ENCODE results near the gene FBXL14.

FBXL14 gene

DNA sequence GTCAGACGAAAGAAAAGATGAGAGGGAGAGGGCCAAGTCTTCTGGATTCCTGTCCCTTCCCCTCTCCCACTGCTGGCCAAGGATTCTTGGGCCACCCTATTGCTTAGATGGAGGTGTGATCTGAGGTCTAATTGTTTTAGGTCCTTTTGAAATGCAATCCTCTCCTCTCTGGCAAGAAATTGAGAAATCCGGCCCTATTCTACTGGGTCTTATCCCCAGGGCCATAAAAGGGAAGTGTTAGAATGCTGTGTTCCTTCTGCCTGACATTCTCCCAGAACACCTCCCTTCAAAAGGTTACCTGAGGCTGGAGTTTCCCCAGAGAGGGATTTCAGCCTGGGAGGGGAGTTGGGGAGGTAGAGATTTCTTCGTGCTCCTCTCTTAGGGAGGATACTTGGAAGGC is 39.1 kb upstream of the FBXL14 start:
- H3K27me3 ChIP-seq (replicated peaks; ENCODE audit: control insufficient read depth, insufficient read depth, low read length), result no peaks in the 10 kb centered on the region; the same call in 1 of the 2 replicates
- TF ChIP-seq, protein P1, sequence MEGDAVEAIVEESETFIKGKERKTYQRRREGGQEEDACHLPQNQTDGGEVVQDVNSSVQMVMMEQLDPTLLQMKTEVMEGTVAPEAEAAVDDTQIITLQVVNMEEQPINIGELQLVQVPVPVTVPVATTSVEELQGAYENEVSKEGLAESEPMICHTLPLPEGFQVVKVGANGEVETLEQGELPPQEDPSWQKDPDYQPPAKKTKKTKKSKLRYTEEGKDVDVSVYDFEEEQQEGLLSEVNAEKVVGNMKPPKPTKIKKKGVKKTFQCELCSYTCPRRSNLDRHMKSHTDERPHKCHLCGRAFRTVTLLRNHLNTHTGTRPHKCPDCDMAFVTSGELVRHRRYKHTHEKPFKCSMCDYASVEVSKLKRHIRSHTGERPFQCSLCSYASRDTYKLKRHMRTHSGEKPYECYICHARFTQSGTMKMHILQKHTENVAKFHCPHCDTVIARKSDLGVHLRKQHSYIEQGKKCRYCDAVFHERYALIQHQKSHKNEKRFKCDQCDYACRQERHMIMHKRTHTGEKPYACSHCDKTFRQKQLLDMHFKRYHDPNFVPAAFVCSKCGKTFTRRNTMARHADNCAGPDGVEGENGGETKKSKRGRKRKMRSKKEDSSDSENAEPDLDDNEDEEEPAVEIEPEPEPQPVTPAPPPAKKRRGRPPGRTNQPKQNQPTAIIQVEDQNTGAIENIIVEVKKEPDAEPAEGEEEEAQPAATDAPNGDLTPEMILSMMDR (IDR thresholded peaks at IDR 0.05; ENCODE audit: insufficient read depth, low read length, poor library complexity, severe bottlenecking), result no peak
- H3K36me3 ChIP-seq (ENCODE audit: control insufficient read depth, insufficient read depth, low read length), result peaks cover 1% of the 10 kb centered on the region; the same call in 1 of the 2 replicates
- H3K4me3 ChIP-seq (replicated peaks; ENCODE audit: low read depth, low read length), result no peak overlapping the region
- DNase-seq (ENCODE audit: extremely low read depth, insufficient read length), result no peak

DNA sequence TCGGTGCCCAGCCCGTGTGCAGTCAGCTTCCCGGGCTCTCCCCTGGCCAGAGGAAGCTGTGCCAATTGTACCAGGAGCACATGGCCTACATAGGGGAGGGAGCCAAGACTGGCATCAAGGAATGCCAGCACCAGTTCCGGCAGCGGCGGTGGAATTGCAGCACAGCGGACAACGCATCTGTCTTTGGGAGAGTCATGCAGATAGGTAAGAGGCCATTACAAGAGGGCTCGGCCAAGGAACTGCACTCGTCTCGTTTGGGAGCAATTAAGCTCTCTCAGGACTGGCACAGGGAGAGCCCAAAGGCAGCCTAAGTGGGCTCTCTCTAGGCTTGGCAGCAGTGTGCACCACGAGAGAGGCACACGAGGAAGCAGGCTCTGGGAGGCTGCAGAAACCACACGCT is 38.3 kb upstream of the FBXL14 start:
- H3K36me3 ChIP-seq (ENCODE audit: control insufficient read depth, insufficient read depth, low read length), result peaks cover 1% of the 10 kb centered on the region; the same call in 1 of the 2 replicates
- TF ChIP-seq, protein P1 (IDR thresholded peaks at IDR 0.05; ENCODE audit: insufficient read depth, low read length, poor library complexity, severe bottlenecking), result no peak
- no peak overlapping the region for H3K4me3 ChIP-seq (replicated peaks; ENCODE audit: low read depth, low read length)
- no peaks in the 10 kb centered on the region; the same call in 1 of the 2 replicates for H3K27me3 ChIP-seq (replicated peaks; ENCODE audit: control insufficient read depth, insufficient read depth, low read length)
- DNase-seq (ENCODE audit: extremely low read depth, insufficient read length), result no peak

GRCh38 chr12:1630827-1631591 is 36.6 kb upstream of the FBXL14 start:
- Histone ChIP-seq H3K4me3 (replicated peaks; ENCODE audit: low read depth, low read length) (no peak overlapping the region), H3K36me3 (ENCODE audit: control insufficient read depth, insufficient read depth, low read length) (peaks cover 1% of the 10 kb centered on the region; the same call in 1 of the 2 replicates), H3K27me3 (replicated peaks; ENCODE audit: control insufficient read depth, insufficient read depth, low read length) (no peaks in the 10 kb centered on the region; the same call in 1 of the 2 replicates)
- no peak for DNase-seq (ENCODE audit: extremely low read depth, insufficient read length)
- TF ChIP-seq, protein P1 (IDR thresholded peaks at IDR 0.05; ENCODE audit: insufficient read depth, low read length, poor library complexity, severe bottlenecking), result no peak

DNA sequence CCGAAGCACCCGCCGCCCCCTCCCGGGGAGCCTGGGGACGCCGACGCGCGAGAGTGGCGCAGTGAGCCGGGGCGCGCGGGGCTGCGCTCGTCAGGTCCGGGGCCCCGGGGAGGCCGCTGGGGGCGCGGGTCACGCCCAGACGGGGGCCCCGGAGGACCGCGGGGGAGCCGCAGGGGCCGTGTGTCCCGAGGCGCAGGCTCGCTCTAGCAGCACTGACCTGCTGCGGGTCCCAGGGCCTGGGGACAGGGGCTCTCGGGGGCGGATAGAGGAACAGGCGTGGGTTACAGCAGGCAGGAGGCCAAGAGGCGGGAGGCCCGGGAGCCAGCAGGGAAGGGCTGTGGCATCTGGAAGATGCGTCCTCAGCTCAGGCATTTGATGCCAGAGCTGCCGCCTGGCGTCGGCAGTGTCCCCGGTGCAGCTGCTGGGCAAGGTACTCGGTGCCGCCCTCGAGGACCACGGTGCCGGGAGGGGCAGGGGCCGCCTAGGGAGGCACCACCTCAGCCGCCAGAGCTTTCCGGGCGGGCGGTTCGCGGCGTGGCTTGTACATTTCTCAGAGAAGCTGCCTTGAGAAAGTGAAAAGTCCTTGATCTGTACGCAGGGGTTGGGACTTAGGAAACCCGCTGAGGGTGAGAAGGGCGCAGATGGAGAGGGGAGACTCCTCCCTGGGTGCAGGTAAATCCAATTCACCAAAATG is 35.9 kb upstream of the FBXL14 start:
- no peaks in the 10 kb centered on the region; the same call in 1 of the 2 replicates for H3K27me3 ChIP-seq (replicated peaks; ENCODE audit: control insufficient read depth, insufficient read depth, low read length)
- TF ChIP-seq, protein P1 (IDR thresholded peaks at IDR 0.05; ENCODE audit: insufficient read depth, low read length, poor library complexity, severe bottlenecking), result peak; percentile 20
- DNase-seq (ENCODE audit: extremely low read depth, insufficient read length), result peak; percentile 49
- H3K4me3 ChIP-seq (replicated peaks; ENCODE audit: low read depth, low read length), result peak overlapping the region; percentile 43
- peaks cover 1% of the 10 kb centered on the region; the same call in 1 of the 2 replicates for H3K36me3 ChIP-seq (ENCODE audit: control insufficient read depth, insufficient read depth, low read length)

GRCh38 chr12:1629338-1630132 is 35.2 kb upstream of the FBXL14 start:
- DNase-seq (ENCODE audit: extremely low read depth, insufficient read length), result peak; percentile 44
- H3K27me3 ChIP-seq (replicated peaks; ENCODE audit: control insufficient read depth, insufficient read depth, low read length), result no peaks in the 10 kb centered on the region; the same call in 1 of the 2 replicates
- peak overlapping the region; percentile 37 for H3K4me3 ChIP-seq (replicated peaks; ENCODE audit: low read depth, low read length)
- TF ChIP-seq, protein P1 (IDR thresholded peaks at IDR 0.05; ENCODE audit: insufficient read depth, low read length, poor library complexity, severe bottlenecking), result peak; percentile 49
- peaks cover 1% of the 10 kb centered on the region; the same call in 1 of the 2 replicates for H3K36me3 ChIP-seq (ENCODE audit: control insufficient read depth, insufficient read depth, low read length)
